GM21717 (cell line): ENCODE data around the gene CLEC18B.
"Not testable (repeated sequence)": the region's sequence is repeated elsewhere in the genome, so short reads cannot be mapped to it uniquely, and the experiment has no call there.

Experiments
- ATAC-seq: cut with Tn5 transposase; IDR thresholded peaks from one replicate; pipeline ENCODE4 v1.9.1; 2021; ENCODE audit warnings: mild to moderate bottlenecking, moderate library complexity; ENCODE audit not compliant: unreplicated experiment

Gene CLEC18B

DNA sequence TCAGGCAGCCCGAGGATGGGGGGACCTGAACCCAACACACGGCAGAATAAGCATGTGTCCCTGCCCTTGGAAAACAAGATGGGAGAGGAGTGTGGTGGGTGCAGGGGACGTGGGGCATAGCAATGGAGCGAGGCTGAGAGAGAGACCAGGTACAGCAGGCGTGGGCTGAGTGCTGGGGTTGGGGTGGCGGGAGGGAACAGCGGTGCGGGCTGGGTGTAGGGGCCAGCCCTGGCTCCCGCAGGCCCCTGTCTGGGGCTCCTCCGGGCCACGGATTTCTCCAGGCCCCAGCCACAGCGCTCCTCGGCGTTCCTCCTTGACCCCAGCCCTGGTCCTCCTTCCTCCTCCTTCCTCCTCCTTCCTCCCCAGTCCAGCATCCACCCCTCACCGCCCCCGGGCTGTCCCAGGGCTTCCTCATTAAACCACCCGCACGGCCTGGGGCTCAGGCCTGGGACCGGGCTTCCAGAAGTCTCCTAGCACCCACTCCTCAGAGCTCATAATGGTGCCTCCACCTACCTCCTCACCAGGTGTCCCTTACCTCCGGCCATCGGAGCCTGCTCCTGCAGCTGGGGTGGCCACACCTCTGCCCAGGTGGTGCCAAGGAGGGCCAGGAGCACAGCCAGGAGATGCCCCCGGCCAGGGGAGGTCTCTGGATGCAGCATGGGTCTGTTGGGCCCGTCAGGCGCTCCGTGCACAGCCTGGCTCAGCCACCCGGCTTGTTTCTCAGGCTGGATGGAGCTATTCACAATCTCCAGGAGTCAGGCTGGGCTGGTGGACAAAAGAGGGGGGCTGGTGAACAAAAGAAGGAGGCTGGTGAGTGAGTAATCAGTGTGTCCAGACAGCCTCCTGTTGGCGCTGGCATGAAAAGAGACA lies at the start of gene CLEC18B:
CLEC18B (minus strand) TSS at position 867 of the 870 bp plus-strand sequence; CDS start at position 659, 208 bp downstream.
- not testable (repeated sequence) for ATAC-seq

DNA sequence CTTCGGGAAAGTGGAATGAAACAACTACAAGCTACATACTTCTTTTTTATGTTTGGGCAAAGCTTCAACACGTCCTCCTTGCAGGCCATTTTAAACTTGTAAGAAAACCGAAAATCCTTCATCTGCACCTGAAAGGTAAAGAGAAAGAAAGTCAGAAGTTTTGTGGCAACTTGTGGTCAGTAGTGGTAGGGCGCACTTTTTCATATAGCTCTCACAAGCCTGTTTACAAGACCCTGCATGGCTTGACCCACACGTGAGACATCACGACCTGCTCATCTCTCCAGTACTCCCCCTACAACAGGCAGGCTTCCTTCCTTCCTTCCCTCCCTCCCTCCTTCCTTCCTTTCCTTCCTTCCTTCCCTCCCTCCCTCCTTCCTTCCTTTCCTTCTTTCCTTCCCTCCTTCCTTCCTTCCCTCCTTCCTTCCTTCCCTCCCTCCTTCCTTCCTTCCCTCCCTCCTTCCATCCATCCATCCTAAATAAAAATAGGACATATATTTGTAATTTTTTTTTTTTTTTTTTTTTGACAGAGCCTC lies 48.7 kb upstream of the CLEC18B start:
- ATAC-seq = no peak

DNA sequence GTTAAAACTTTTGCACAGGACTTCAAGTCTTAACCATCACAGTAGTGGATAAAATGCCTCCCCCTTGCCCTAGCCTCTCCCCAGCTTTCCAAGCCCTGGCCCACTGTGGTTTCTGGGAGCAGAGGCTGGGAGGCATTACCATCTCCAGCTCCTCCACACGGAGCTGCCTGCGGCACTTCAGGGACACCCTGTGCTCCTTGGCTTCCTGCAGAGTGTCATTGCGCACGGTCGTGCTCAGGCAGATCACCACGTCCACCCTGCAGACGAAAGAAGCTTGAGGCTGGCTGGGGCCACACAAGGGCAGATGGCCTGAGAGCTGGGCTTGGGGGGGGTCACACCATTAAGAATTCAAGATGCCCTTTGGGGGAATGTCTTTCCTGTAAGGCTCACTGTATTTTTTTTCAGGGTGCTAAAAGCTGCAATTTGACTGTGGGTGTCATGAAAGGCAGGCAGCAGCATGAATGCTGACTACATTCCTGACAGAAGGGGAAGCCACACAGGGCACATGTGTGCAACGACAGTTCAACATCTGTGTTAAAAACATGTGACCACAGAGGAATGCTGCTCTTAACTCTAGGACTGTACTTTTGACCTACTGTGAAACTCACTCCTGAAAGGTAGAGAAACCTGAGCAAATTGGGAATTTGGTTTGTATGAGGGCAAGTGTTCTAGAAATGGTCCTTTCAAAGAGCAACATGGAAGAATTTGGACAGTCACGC lies 47.7 kb upstream of the CLEC18B start:
- ATAC-seq = no peak

DNA sequence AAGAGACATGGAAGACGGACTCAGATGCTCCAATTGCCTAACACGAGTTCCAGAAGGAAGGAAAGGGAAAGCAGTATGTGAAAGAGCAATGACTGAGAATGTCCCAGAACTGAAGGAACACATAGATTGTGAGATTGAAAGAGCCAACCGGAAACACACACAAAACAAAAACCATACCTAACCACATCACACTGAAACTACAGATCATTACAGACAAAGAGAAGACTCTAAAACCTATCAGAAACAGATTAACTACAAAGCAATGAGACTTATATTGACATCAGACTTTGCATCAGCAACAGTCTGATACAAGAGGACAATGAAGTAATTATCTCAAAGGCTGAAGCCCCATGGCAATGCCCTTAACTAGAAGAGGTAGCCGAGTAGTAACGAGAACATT lies 45.6 kb upstream of the CLEC18B start:
- no peak for ATAC-seq

DNA sequence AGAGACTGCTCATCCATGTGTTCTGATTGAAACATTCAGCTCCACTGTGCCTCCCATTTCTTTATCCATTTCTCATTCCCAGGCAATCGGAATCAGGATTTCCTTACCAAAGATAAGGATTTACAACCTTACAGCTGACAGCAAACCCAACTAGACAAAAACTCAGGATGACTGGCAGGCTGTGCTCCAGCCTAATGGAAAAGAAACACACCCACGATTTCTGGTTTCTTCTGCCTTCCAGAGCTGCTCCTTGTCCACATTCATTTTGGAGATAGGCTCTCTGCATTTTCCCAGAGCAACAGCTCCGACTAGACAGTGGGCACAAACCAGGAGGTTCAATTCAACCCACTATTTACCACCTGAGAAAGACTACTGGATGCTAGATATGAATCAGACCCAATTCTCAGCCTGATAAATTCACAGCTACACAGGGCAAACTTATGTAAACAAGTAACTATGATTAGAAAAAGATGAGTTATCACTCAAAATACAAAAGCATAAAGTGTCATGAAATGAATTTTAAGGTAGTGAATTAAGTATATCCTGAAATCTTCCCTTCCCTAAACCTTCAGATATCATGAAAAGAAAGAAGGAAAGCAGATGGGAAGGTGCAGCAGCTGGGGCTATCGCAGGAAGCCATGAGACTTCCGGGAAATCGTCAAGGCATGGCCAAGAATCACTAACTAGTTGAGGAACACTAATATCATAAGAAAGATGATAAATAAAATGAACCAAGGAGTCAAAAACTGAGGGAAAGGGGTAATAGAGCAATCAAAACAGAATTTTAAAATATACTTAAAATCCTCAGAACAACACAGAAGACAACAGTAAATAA lies 44.8 kb upstream of the CLEC18B start:
- no peak for ATAC-seq

DNA sequence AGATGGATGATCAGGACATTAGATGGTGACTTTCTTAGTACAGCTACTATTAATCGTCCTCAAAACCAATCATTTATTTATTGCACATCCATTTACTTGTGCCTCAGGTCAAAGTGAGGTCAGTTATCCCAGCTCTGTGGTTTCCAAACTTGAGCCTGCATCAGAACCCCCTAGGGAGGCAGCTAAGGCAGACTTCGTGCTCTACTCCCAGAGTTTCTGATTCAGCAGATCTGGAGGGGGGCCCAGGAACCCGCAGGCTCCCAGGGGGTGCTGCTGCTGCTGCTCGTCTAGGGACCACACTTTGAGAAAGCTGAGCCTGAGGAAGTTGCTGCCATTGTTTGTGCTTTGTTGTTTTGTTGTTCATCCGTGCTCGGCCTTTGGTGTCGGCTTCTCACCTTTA lies 44.0 kb upstream of the CLEC18B start:
- ATAC-seq = no peak

DNA sequence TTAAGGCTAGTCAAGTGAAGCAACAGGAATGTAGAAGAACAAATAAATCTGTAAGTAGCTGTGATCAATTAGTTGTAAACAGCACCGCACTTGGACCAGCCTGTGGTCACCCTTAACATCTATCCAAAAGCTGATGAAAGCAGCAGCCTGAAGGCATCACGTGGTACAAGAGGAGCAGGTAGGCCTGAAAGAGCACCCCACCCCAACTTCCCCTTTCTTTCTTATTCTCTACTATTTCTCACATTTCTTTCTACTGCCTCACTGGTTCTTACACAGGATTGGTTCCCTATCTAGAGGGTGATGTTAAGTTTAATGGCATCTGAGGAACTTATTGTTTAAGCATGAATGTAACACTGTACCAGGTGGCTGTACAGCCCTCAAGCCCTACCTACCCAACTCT lies 42.6 kb upstream of the CLEC18B start:
- ATAC-seq = no peak

DNA sequence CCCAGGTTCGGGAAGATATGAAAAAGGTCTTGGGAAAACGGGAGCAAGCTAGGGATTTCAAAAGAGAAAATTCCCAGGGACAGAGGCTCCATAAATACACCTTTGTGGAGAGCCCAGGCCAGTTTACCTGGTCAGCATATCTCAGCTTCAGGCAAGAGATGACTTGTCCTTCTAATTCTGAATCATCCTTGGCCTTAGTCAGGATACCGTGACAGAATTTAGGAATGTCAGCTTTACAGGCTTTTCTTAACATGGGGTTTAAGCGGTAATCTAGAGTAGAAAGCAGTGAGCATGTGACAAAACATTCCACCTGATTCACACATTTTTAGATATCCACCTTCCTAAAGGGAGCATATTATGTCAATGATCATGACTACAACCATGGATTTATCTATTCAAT lies 41.1 kb upstream of the CLEC18B start:
- ATAC-seq = no peak

DNA sequence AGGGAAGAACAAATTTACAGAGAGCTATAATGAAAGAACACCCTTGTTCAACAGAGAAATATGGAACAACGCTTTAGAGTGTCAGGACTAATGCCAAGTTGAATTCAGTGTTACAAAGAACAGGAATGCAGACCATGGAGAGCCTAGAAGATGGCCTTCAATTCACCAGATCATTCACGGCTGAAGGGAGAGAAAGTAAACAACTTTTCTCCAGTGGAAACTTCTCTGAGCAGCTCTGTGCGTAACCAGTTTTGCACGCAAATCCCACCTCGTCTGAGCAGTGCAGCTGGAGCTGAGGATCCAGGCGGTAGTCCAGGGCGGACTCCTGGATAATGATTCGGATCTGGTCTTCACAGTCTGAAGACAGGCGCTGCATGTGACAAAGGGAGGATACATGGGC lies 40.5 kb upstream of the CLEC18B start:
- no peak for ATAC-seq

DNA sequence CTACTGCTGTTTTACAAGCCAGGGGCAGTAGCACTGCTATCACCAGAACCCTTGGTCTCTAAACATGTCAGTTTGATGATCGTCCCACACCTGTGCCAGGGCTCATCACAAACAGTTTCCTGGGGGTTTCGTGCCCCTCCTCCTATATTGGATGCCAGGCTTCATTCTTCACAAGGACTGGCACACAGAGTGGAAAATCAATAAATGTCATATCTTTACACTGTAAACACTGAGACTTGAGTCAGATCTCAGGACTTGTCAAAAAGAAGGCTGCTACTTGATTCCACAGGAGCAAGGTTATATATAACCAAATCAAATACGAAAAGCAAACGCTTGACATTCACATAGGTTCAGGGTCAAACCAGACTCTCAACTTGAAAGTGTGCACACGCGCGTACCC lies 39.3 kb upstream of the CLEC18B start:
- ATAC-seq = no peak

DNA sequence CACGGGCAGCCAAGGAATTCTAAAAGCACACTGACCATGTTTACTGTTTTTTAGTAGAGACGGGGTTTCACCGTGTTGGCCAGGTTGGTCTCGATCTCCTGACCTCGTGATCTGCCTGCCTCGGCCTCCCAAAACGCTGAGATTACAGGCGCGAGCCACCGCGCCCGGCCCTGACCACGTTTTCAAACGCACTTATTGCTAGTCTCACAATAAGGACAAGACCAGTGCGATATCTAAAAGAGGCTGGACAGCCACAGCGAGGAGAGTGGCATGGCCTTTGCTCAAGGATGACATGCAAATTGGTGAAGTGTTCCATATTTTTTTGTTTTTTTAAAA lies 35.0 kb upstream of the CLEC18B start:
- ATAC-seq = no peak

DNA sequence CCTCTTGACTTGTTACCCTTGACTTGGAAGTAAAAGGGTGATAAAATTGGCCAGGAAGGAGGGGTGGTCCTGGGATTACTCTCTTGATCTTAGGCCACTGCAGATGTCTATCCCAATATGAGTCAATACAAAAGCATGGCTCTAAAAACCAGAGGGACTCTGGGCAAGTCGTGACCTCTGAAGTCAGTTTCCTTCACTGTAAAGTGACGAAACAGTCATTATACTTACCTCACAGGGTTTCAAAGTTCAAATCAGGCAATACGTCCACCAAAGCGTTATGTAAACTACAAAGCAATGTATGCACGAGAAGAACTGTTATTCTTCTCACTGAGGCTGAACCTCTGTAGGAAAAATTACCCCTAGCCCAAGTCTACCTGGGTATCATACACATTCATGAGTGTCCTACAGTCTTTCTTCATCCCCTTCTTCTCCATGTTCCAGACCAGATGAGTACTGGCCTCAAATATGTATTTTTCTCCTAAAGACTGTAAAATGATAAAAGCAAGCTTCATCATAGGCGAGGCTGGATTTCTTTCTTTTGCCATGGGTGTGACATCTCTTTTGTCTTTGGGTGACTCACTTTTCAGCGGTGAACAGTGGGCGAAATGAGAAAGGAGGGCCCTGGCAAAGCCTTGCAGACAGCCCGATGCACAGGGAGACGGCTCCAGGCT lies 34.5 kb upstream of the CLEC18B start:
- no peak for ATAC-seq

DNA sequence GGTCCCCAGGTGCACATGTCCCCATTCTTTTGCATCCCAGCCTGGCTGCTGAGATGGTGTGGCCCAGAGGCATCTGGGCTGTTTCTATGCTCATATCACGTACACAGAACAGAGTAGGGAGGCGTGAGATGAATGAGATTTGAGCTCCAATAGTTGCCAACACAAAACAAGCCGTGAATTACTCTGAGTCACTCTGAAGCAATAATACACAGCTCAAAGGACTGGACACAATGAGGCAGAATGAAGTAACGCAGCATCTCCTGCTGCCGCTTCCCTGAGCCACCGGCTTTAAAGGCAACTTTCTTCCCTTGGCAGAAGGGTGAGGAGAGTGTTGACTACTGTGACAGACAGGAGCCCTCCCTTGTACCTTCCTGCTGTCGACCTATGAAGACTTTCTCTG lies 33.9 kb upstream of the CLEC18B start:
- ATAC-seq = no peak

DNA sequence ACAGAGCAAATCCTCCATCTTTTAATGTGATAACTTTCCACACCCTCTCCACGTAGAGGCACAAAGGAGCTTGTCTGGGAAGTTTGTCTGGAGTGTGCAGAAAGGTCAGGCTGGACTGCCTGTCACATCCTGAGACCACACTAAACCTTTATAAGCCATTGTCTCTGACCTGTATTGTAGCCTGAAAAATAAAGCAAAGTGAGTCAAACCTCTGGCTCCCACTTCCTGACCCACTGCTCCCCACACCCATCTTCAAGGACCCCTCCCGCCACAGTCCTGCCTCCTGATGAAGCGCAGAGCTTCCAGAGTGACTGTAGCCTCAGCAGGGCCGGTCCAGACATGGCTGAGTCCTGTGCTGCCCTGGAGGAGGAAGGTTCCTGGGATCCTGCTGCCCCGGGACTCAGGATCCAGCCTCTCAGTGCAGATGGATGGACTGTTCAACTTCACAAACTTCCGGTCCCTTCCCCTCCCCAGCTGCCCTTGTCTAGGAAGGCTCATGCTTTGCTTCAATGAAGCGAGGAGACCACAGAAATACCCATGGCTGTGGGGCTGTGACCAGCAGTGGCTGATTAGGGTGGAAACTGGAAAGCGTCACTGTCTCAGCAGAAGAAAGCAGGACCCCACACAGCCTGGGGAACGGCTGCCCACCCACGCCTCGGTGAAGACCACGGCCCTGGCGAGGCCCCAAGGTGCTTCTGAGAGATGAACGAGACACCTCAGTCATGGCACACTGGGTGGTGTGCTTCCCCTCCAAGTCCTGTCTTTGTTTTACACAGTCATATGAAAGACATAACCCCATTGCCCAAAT lies 30.9 kb upstream of the CLEC18B start:
- peak; percentile 82 for ATAC-seq

DNA sequence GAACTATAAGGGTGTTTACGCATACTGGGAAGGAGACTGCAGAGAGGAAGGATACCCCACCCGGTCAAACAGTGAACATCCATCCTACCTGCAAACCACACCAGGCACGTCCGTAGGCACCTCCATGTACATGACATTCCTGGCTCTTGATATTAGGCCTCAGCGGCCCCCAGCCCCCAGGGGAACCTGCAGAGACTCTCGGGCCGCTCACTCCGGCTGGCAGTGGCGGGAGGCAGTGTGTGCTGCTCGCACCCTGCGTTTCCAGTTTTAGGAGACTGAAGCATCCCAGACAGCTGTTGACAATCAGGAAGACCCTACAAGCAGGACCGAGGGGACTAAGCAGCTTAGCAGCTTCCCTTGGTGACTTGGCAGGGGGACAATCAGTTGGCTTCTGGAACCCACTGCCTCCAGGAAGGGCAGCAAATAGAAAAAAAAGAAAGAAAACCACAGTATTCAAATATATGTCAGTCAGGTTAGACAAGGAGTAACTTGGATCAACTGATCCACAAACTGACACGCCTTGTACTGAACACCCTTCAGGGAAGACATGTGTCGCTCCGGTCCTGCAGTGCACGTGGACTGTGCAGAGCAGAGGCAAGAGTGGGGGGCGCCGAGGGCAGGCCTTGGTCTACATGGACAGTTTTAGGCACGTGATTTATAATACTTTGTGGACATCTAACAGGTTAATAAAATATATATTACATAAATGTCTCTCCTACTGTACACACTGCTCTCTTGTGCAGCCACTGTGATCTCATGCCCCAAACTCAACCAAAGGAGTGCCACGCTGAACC lies 29.9 kb upstream of the CLEC18B start:
- ATAC-seq = no peak

DNA sequence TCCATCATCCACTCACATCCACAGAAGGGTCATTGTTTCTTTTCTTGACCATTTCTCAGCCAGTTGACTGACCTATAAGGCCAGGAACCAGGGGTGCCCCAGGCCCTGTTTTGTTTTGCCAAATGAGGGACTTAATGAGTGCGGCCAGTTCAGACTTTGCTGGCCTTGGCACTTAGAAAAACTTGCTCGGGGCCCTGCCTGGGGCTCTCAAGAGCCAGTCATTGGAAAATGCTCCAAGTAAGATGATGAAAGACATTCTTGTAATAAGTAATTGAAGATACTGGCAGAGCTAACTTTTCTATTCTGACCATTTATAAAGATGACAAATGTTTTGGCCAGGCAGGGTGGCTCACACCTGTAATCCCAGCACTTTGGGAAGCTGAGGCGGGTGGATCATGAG lies 29.0 kb upstream of the CLEC18B start:
- ATAC-seq = no peak

DNA sequence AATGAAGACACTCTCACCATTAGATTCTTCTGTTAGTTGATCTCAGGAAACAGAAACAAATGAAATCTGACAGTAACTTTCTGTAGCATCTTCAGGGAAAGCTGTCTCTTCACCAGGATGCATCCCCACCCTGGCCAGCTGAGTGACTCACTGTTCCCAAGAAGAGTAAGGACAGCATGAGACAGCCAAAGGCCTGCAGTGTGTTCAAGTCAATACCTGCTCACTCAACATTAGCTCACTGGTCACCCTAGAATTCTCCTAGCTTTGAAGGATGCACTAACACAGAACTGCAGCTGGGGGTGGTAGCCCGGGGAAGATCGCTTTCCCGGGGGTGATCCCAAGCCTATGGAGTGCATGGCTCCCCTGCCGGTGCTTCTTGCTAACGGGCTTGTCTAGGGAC lies 28.2 kb upstream of the CLEC18B start:
- ATAC-seq = no peak

DNA sequence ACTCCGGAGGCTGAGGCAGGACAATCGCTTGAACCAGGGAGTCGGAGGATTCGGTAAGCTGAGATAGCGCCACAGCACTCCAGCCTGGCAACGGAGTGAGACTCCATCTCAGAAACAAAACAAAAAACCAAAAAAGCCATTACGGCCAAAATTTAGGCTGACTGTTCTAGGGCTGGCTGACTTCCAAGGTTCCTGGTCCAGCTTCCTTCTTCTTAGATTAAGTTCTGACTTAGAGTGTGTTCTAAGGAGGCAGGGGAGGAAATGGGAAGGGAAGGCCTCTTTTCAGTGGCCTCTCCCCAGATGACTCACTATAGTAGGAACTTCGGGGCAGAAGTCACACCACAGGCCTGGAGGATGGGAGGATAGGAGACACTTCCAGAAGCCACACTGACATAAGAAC lies 27.7 kb upstream of the CLEC18B start:
- no peak for ATAC-seq

DNA sequence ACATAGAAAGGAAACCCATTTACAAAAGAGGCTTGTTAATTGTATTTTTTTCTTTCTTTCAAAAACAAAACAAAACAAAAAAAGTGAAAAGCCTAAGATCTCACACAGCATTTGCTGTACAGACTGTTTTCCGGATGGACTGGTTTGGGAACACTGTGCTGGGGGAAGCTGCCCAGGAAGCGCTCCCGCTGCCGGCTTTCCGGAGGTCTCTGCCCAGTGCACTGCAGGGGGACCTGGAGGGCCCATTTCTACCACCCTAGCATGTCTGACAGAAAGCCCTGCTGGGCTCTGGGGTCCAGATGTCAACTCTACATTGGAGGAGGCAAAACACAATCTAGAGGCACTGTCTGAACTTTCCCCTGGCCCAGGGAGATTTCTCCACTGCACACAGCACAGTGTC lies 26.3 kb upstream of the CLEC18B start:
- ATAC-seq = no peak
